WTC11 (cell line): Measurements from ENCODE around the gene ADM5. TPM values are rescaled to one million over a fixed set of nuclear protein-coding genes. Genes with fewer than 3 reads are reported as not detected.

Experiments used
- ATAC-seq: fragments of 200-7000 bp; cut with Tn5 transposase; 2 replicates; pipeline ENCODE4 v1.10.0; 2021; ENCODE audit warnings: mild to moderate bottlenecking, moderate library complexity
- CTCF ChIA-PET: fragments of 300-600 bp; sonication (Branson Sonifier 250); formaldehyde crosslinking; loops from one replicate; lab custom pipeline; 2021; ENCODE audit warnings: antibody characterized with exemption; lab: Charles Lee
- POLR2A ChIA-PET: fragments of 350-600 bp; sonication (Branson Sonifier 250); formaldehyde crosslinking; loops from one replicate; lab custom pipeline; 2021; ENCODE audit warnings: antibody characterized with exemption; lab: Charles Lee
- DNase-seq: peaks from one replicate; pipeline ENCODE4 v3.0.0; 2021; ENCODE audit warnings: low spot score
- H3K27ac Mint-ChIP-seq: 2 replicates; pipeline ENCODE4 v1.8.0; 2021; ENCODE audit warnings: mixed read lengths
- H3K27me3 Mint-ChIP-seq: 2 replicates; pipeline ENCODE4 v1.8.0; 2021; ENCODE audit warnings: low read depth, mild to moderate bottlenecking, moderate library complexity, mixed read lengths
- H3K36me3 Mint-ChIP-seq: 2 replicates; pipeline ENCODE4 v1.8.0; 2021; ENCODE audit warnings: mixed read lengths
- H3K4me1 Mint-ChIP-seq: 2 replicates; pipeline ENCODE4 v1.8.0; 2022; ENCODE audit warnings: mixed read lengths
- H3K4me3 Mint-ChIP-seq: 2 replicates; pipeline ENCODE4 v1.8.0; 2021; ENCODE audit warnings: mild to moderate bottlenecking, moderate library complexity, mixed read lengths
- H3K9me3 Mint-ChIP-seq: 2 replicates; pipeline ENCODE4 v1.8.0; 2021; ENCODE audit warnings: mixed read lengths
- E2F4 ChIP-seq: sonication (generic); formaldehyde crosslinking; IDR thresholded peaks from 2 replicates; pipeline ENCODE4 v1.8.1; 2022; ENCODE audit warnings: low read depth, mild to moderate bottlenecking, moderate library complexity, missing genetic modification reagents, borderline replicate concordance
- FOXJ3 ChIP-seq: sonication (generic); formaldehyde crosslinking; IDR thresholded peaks from 2 replicates; pipeline ENCODE4 v1.9.0; 2021; ENCODE audit warnings: missing genetic modification reagents, mild to moderate bottlenecking, borderline replicate concordance
- FOXP4 ChIP-seq: sonication (generic); formaldehyde crosslinking; IDR thresholded peaks from 2 replicates; pipeline ENCODE4 v1.8.0; 2022; ENCODE audit warnings: mild to moderate bottlenecking, missing genetic modification reagents
- GTF2I ChIP-seq: fragments of 250-450 bp; sonication (Bioruptor Pico); conservative IDR thresholded peaks from 2 replicates; pipeline ENCODE4 v1.4.0; 2021; ENCODE audit warnings: mild to moderate bottlenecking
- NFYB ChIP-seq: sonication (generic); formaldehyde crosslinking; conservative IDR thresholded peaks from 2 replicates; pipeline ENCODE4 v1.8.0; 2022; ENCODE audit warnings: low read depth, missing genetic modification reagents
- PREB ChIP-seq: sonication (generic); formaldehyde crosslinking; IDR thresholded peaks from 2 replicates; pipeline ENCODE4 v1.8.1; 2022; ENCODE audit warnings: mild to moderate bottlenecking, missing genetic modification reagents, moderate library complexity, borderline replicate concordance
- SMAD4 ChIP-seq: sonication (generic); formaldehyde crosslinking; IDR thresholded peaks from 2 replicates; pipeline ENCODE4 v1.8.0; 2022; ENCODE audit warnings: mild to moderate bottlenecking, missing genetic modification reagents
- SP1 ChIP-seq: sonication (generic); formaldehyde crosslinking; conservative IDR thresholded peaks from 2 replicates; pipeline ENCODE4 v1.8.1; 2022; ENCODE audit warnings: missing genetic modification reagents
- STAT6 ChIP-seq: sonication (generic); formaldehyde crosslinking; conservative IDR thresholded peaks from 2 replicates; pipeline ENCODE4 v1.8.1; 2023; ENCODE audit warnings: mild to moderate bottlenecking, low read depth, missing genetic modification reagents, moderate library complexity
- USF2 ChIP-seq: sonication (generic); formaldehyde crosslinking; IDR thresholded peaks from 2 replicates; pipeline ENCODE4 v1.8.1; 2023; ENCODE audit warnings: mild to moderate bottlenecking, missing genetic modification reagents, moderate library complexity
- ZMAT4 ChIP-seq: fragments of 250-450 bp; sonication (Bioruptor Pico); IDR thresholded peaks from 2 replicates; pipeline ENCODE4 v1.9.0; 2021; ENCODE audit warnings: mild to moderate bottlenecking
- ZNF281 ChIP-seq: sonication (generic); formaldehyde crosslinking; IDR thresholded peaks from 2 replicates; pipeline ENCODE4 v1.8.0; 2023; ENCODE audit warnings: mild to moderate bottlenecking, missing genetic modification reagents
- ZNF532 ChIP-seq: fragments of 250-450 bp; sonication (Bioruptor Pico); IDR thresholded peaks from 2 replicates; pipeline ENCODE4 v1.9.0; 2021; ENCODE audit warnings: mild to moderate bottlenecking, borderline replicate concordance
- ZSCAN18 ChIP-seq: fragments of 250-450 bp; sonication (Bioruptor Pico); IDR thresholded peaks from 2 replicates; pipeline ENCODE4 v2.1.2; 2022; ENCODE audit warnings: mild to moderate bottlenecking, moderate library complexity
- total RNA-seq: library from RNA; stranded (reverse); gene quantifications from 3 replicates; pipeline ENCODE4 v1.2.3, GENCODE V29; 2021

The ADM5 gene
- total RNA-seq, 1 experiment from 2014 or later, result 6.7 TPM

- H3K4me3 Mint-ChIP-seq, result peak overlapping the region; percentile 88
- H3K9me3 Mint-ChIP-seq, result no peaks in the 10 kb centered on the region
- TF ChIP-seq FOXP4 (CRISPR knock-in tag) (no peak), SMAD4 (no peak), SP1 (CRISPR knock-in tag) (peak; percentile 86), GTF2I (CRISPR knock-in tag) (no peak), NFYB (peak; percentile 91), STAT6 (CRISPR knock-in tag) (no peak), E2F4 (CRISPR knock-in tag) (no peak), ZSCAN18 (no peak), PREB (no peak)
- TF ChIP-seq, all 79 proteins: peak for 2
- Mint-ChIP-seq H3K27me3 (no peaks in the 10 kb centered on the region), H3K4me1 (peaks cover 31% of the 10 kb centered on the region), H3K27ac (peak overlapping the region; percentile 100), H3K36me3 (peaks cover 17% of the 10 kb centered on the region)
- ChIA-PET CTCF (interaction anchor here (0.8 to 10.7 kb wide), 23 partner anchors 8 to 198 kb away, joined by 3 to 108 read pairs (median 5); partner anchors contain the start of genes ADM5, AP2A1, BCL2L12 and CPT1C), POLR2A (interaction anchor here (0.5 to 3.4 kb wide), 18 partner anchors 9 to 1022 kb away, joined by 3 to 38 read pairs (median 4); partner anchors contain the start of genes ADM5, AKT1S1, AP2A1 and BCL2L12)
- peak; percentile 100 for DNase-seq
- peak; percentile 70 for ATAC-seq
Measured at GRCh38 chr19:49676784-49677230, 12.6 kb upstream of the ADM5 start.

GRCh38 chr19:49677231-49677900 lies 12.0 kb upstream of the ADM5 start, which contains the start of gene PRMT1:
PRMT1 (plus strand) TSS chr19:49677271; CDS start chr19:49677281, 10 bp downstream.
- Mint-ChIP-seq H3K27me3 (no peaks in the 10 kb centered on the region), H3K4me3 (peak within 1 kb of the TSS; percentile 88), H3K4me1 (peaks cover 26% of the 10 kb centered on the region), H3K36me3 (peaks cover 20% of the 10 kb centered on the region), H3K27ac (peak within 1 kb of the TSS; percentile 100), H3K9me3 (no peaks in the 10 kb centered on the region)
- no peak for ATAC-seq
- ChIA-PET CTCF (interaction anchor here (0.8 to 10.7 kb wide), 18 partner anchors 12 to 182 kb away, joined by 3 to 108 read pairs (median 5); partner anchors contain the start of genes ADM5, BCL2L12, CPT1C and FUZ), POLR2A (interaction anchor here (0.9 to 3.4 kb wide), 10 partner anchors 12 to 260 kb away, joined by 3 to 38 read pairs (median 8); partner anchors contain the start of genes ADM5, BCL2L12, CPT1C and IRF3)
- DNase-seq, result peak; percentile 63
- TF ChIP-seq ZMAT4, result peak; percentile 93; the same call in 1 of the 2 replicates
- TF ChIP-seq ZNF532 (CRISPR knock-in tag), result no peak
- peak; percentile 89 for TF ChIP-seq USF2
- TF ChIP-seq FOXJ3, result no peak
- TF ChIP-seq ZNF281 (CRISPR knock-in tag), result peak; percentile 63; the same call in 1 of the 2 replicates
